OCI-LY1 (cell line): ENCODE results near the gene CXCR5.

Source experiments
- H2AFZ ChIP-seq: fragments of 200-600 bp; sonication (generic), shearing (Covaris generic); 2 replicates; pipeline ENCODE4 v1.6.0; 2014; ENCODE audit warnings: antibody characterized with exemption, mild to moderate bottlenecking, low read length
- H3F3A ChIP-seq: fragments of 200-600 bp; sonication (generic), shearing (Covaris generic); 2 replicates; pipeline ENCODE4 v1.6.0; 2014; ENCODE audit warnings: mild to moderate bottlenecking, antibody characterized with exemption, low read length, moderate library complexity; ENCODE audit not compliant: insufficient read depth
- H3K27ac ChIP-seq: fragments of 200-600 bp; sonication (generic); 2 replicates; pipeline ENCODE4 v1.5.1; 2014; ENCODE audit warnings: low read length, mixed run types, mild to moderate bottlenecking, low read depth; ENCODE audit not compliant: poor library complexity, severe bottlenecking
- H3K27me3 ChIP-seq: fragments of 200-600 bp; sonication (generic); 2 replicates; pipeline ENCODE4 v1.6.0; 2014; ENCODE audit warnings: antibody characterized with exemption, mild to moderate bottlenecking, low read length, moderate library complexity; ENCODE audit not compliant: insufficient read depth
- H3K36me3 ChIP-seq: fragments of 200-600 bp; sonication (generic); 2 replicates; pipeline ENCODE4 v1.6.1; 2014; ENCODE audit warnings: mild to moderate bottlenecking, antibody characterized with exemption, low read length, moderate library complexity, mixed read lengths; ENCODE audit not compliant: insufficient read depth
- H3K4me1 ChIP-seq: fragments of 200-600 bp; sonication (generic); 2 replicates; pipeline ENCODE4 v1.5.1; 2014; ENCODE audit warnings: mild to moderate bottlenecking, low read length, moderate library complexity; ENCODE audit not compliant: insufficient read depth, severe bottlenecking
- H3K4me2 ChIP-seq: fragments of 200-600 bp; sonication (generic), shearing (Covaris generic); 2 replicates; pipeline ENCODE4 v1.6.1; 2014; ENCODE audit warnings: low read length
- H3K4me3 ChIP-seq: fragments of 200-600 bp; sonication (generic); 2 replicates; pipeline ENCODE4 v1.5.1; 2014; ENCODE audit warnings: low read length, low read depth, mild to moderate bottlenecking, mixed read lengths; ENCODE audit not compliant: poor library complexity, severe bottlenecking
- H3K79me2 ChIP-seq: fragments of 200-600 bp; shearing (Covaris generic); 2 replicates; pipeline ENCODE4 v1.6.1; 2016; ENCODE audit warnings: mixed run types, low read length, mixed read lengths; ENCODE audit not compliant: insufficient read depth
- H3K9ac ChIP-seq: fragments of 200-600 bp; sonication (generic), shearing (Covaris generic); 2 replicates; pipeline ENCODE4 v1.6.1; 2014; ENCODE audit warnings: mild to moderate bottlenecking, low read length, mixed read lengths
- H3K9me2 ChIP-seq: fragments of 200-600 bp; sonication (generic), shearing (Covaris generic); 2 replicates; pipeline ENCODE4 v1.6.1; 2014; ENCODE audit warnings: low read depth, mild to moderate bottlenecking, low read length, mixed read lengths
- H3K9me3 ChIP-seq: fragments of 200-600 bp; shearing (Covaris generic); 2 replicates; pipeline ENCODE4 v1.6.1; 2014; ENCODE audit warnings: low read length, mixed read lengths
- H4K20me1 ChIP-seq: fragments of 200-600 bp; sonication (generic), shearing (Covaris generic); 2 replicates; pipeline ENCODE4 v1.6.0; 2016; ENCODE audit warnings: mild to moderate bottlenecking, low read length; ENCODE audit not compliant: insufficient read depth
- EZH2 ChIP-seq: fragments of 200-600 bp; sonication (generic), shearing (Covaris generic); IDR thresholded peaks from 2 replicates; pipeline ENCODE4 v1.8.0; 2017; ENCODE audit warnings: borderline replicate concordance, mixed run types, mild to moderate bottlenecking, antibody characterized with exemption, low read length, moderate library complexity, mixed read lengths
- TF ChIP-seq, protein P1 (sequence below): fragments of 200-600 bp; sonication (generic), shearing (Covaris generic); IDR thresholded peaks from 2 replicates; pipeline ENCODE4 v1.5.1; 2017; ENCODE audit warnings: mild to moderate bottlenecking, antibody characterized with exemption, low read length, moderate library complexity, mixed read lengths

Gene CXCR5

DNA sequence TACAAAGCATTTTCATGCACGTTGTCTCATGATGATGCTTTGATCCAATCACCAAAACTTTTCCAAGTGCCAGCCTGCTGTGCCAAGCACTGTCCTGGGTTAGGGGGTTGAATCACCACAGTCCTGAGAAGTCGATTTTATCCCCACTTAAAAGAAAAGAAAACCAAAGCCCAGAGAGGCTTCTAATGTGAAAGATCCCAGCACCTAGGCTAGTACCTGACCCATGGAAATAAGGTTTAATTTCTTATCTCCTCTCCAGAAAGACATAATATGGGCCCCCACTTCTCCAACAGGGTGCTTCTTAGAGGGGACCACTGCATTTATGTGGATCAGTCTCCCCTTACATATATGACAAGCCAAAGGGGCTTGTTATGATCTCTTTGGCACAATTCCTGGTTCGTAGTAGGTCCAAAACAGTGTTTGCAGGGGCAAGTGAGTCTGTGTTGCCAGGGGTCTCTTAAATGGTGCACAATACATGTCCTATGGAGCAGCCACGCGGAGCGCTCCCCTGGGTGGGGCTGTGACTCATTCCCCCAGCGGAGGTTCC lies 43.9 kb downstream of the CXCR5 start:
- Histone ChIP-seq H3K79me2 (no peaks in the 10 kb centered on the region), H3K4me3 (no peak overlapping the region), H3K27ac (peak overlapping the region; percentile 35), H2AFZ (no peak overlapping the region), H3F3A (no peaks in the 10 kb centered on the region), H3K27me3 (no peaks in the 10 kb centered on the region), H3K9me3 (no peaks in the 10 kb centered on the region), H3K4me1 (peaks cover 28% of the 10 kb centered on the region), H4K20me1 (no peaks in the 10 kb centered on the region), H3K4me2 (peak overlapping the region; percentile 96), H3K36me3 (no peaks in the 10 kb centered on the region), H3K9ac (no peak overlapping the region), H3K9me2 (no peaks in the 10 kb centered on the region)
- TF ChIP-seq, protein P1, sequence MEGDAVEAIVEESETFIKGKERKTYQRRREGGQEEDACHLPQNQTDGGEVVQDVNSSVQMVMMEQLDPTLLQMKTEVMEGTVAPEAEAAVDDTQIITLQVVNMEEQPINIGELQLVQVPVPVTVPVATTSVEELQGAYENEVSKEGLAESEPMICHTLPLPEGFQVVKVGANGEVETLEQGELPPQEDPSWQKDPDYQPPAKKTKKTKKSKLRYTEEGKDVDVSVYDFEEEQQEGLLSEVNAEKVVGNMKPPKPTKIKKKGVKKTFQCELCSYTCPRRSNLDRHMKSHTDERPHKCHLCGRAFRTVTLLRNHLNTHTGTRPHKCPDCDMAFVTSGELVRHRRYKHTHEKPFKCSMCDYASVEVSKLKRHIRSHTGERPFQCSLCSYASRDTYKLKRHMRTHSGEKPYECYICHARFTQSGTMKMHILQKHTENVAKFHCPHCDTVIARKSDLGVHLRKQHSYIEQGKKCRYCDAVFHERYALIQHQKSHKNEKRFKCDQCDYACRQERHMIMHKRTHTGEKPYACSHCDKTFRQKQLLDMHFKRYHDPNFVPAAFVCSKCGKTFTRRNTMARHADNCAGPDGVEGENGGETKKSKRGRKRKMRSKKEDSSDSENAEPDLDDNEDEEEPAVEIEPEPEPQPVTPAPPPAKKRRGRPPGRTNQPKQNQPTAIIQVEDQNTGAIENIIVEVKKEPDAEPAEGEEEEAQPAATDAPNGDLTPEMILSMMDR, result no peak
- no peak for TF ChIP-seq EZH2

DNA sequence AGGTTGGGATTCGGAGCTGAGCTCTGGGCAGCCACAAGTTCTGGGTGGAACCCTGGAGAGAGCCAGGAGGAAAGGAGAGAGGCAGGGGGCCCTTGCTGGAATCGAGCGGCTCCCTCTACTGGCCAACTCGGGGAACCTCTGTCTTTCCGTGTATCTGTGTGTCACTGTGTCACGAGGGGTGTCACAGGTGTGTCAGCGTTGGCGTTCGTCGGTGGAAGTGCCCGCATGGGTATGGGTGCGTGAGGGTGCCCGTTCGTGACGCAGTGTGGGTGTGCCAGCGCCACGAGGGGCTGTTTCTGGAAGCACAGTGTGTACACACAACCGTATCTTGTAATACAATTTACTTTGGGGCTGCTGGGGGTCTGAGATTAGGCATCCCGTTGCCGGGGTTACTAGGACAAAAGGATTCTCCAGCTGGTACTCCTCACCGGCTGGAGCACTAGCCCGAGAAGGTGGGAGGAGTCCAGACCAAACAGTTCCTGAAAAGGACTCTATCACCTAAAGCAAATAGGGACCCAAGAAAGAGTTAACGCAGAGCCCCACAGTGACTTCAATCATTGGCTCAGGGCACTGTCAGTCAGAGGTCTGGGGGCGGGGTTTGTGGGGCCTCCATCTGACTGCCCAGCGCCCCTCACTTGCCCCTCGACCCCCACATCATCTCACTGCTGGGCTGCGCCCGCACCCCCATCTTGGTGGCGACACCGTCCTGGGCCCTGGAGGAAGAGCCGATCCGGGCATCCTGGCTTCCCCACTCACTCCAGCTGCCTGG lies 44.6 kb downstream of the CXCR5 start:
- Histone ChIP-seq H3K27ac (peak overlapping the region; percentile 78), H3K4me3 (peak overlapping the region; percentile 72), H3K36me3 (no peaks in the 10 kb centered on the region), H3F3A (no peaks in the 10 kb centered on the region), H3K27me3 (no peaks in the 10 kb centered on the region), H3K4me1 (peaks cover 28% of the 10 kb centered on the region), H3K9ac (peak overlapping the region; percentile 68), H2AFZ (no peak overlapping the region), H3K79me2 (no peaks in the 10 kb centered on the region), H3K9me2 (no peaks in the 10 kb centered on the region), H4K20me1 (no peaks in the 10 kb centered on the region), H3K4me2 (peak overlapping the region; percentile 96), H3K9me3 (no peaks in the 10 kb centered on the region)
- TF ChIP-seq EZH2, result no peak
- TF ChIP-seq, protein P1, result peak; percentile 82

DNA sequence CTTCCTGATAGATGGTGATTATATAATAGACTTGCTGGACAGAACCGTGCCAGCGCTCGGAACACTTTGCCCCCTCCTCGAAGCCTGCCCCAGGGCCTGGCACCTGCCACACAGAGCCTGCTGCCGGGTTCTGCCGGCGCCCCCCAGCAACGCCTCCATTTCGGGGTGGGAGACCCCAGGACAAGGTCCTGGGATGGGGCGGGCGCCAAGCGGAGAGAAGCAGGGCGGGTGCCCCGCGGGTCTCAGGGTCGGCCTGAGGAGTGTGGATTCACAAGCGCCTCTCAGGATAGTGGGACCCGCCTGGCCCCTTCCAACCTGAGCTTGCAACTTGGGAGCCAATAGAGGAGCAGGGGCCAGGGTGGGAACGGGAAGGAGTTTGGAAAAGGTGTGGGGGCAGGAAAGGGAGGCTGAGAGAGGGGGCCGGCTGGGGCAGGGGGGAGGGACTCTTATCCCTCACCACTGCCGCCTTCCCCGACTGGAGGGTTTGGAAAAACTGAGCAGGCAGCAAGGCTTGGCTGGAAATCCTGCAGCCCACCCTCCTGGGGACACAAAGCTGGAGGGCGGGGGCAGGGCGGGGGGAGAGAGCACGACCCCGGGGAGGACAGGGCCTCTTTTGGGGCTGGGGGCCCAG lies 45.3 kb downstream of the CXCR5 start:
- Histone ChIP-seq H4K20me1 (no peaks in the 10 kb centered on the region), H3K9ac (peak overlapping the region; percentile 68), H2AFZ (no peak overlapping the region), H3K36me3 (no peaks in the 10 kb centered on the region), H3K4me2 (peak overlapping the region; percentile 96), H3K4me1 (peaks cover 24% of the 10 kb centered on the region), H3K27ac (peak overlapping the region; percentile 78), H3F3A (no peaks in the 10 kb centered on the region), H3K27me3 (no peaks in the 10 kb centered on the region), H3K4me3 (peak overlapping the region; percentile 72), H3K9me3 (no peaks in the 10 kb centered on the region), H3K79me2 (no peaks in the 10 kb centered on the region), H3K9me2 (no peaks in the 10 kb centered on the region)
- no peak for TF ChIP-seq EZH2
- TF ChIP-seq, protein P1, result no peak
